ENCODE results near the gene PEF1.

DNA sequence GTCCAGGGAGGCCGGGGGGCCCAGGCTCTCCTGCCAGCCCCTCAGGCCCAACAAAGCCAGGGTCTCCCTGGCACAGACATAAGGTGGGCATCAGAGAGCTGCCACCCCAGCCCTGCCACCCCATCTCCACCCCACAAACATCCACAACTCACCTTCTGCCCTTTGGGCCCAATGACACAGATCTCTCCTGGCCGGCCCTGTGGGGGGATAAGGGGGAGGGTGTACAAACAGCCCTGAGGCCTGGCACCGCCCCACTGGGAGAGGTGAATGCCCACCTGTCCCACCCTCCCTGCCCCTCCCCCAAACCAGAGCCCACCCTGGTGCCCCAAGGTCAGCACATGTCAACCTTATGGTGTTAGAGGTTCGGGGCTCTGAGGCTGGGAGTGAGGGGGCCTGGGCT lies 46.8 kb upstream of the PEF1 start:
- TF ChIP-seq BHLHE40 (IDR thresholded peaks at IDR 0.05; ENCODE audit: borderline replicate concordance): no peak
- TF ChIP-seq SUZ12 (IDR thresholded peaks at IDR 0.05): no peak
- TF ChIP-seq LEF1 (IDR thresholded peaks at IDR 0.05; ENCODE audit: borderline replicate concordance): no peak
- no peak for TF ChIP-seq SP1 (IDR thresholded peaks at IDR 0.05)
- no peak for TF ChIP-seq HDGF (IDR thresholded peaks at IDR 0.05; ENCODE audit: borderline replicate concordance)
- TF ChIP-seq FOXM1 (IDR thresholded peaks at IDR 0.05; ENCODE audit: borderline replicate concordance): no peak
- TF ChIP-seq, protein P1, sequence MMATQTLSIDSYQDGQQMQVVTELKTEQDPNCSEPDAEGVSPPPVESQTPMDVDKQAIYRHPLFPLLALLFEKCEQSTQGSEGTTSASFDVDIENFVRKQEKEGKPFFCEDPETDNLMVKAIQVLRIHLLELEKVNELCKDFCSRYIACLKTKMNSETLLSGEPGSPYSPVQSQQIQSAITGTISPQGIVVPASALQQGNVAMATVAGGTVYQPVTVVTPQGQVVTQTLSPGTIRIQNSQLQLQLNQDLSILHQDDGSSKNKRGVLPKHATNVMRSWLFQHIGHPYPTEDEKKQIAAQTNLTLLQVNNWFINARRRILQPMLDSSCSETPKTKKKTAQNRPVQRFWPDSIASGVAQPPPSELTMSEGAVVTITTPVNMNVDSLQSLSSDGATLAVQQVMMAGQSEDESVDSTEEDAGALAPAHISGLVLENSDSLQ (IDR thresholded peaks at IDR 0.05): no peak
- no peak for TF ChIP-seq NFRKB (IDR thresholded peaks at IDR 0.05)
- TF ChIP-seq ZNF384 (IDR thresholded peaks at IDR 0.05): no peak
- TF ChIP-seq TARDBP (IDR thresholded peaks at IDR 0.05): no peak
- TF ChIP-seq FOXK2 (IDR thresholded peaks at IDR 0.05): no peak
- no peak for TF ChIP-seq ELF4 (IDR thresholded peaks at IDR 0.05)
- no peak for TF ChIP-seq CTBP1 (IDR thresholded peaks at IDR 0.05; ENCODE audit: borderline replicate concordance)
